AG08396 (cell line): ENCODE results near the gene NALCN.

Experiments used
- DNase-seq: peaks from one replicate; pipeline ENCODE4 v3.0.0; 2012; ENCODE audit warnings: low spot score, mixed read lengths

NALCN gene

DNA sequence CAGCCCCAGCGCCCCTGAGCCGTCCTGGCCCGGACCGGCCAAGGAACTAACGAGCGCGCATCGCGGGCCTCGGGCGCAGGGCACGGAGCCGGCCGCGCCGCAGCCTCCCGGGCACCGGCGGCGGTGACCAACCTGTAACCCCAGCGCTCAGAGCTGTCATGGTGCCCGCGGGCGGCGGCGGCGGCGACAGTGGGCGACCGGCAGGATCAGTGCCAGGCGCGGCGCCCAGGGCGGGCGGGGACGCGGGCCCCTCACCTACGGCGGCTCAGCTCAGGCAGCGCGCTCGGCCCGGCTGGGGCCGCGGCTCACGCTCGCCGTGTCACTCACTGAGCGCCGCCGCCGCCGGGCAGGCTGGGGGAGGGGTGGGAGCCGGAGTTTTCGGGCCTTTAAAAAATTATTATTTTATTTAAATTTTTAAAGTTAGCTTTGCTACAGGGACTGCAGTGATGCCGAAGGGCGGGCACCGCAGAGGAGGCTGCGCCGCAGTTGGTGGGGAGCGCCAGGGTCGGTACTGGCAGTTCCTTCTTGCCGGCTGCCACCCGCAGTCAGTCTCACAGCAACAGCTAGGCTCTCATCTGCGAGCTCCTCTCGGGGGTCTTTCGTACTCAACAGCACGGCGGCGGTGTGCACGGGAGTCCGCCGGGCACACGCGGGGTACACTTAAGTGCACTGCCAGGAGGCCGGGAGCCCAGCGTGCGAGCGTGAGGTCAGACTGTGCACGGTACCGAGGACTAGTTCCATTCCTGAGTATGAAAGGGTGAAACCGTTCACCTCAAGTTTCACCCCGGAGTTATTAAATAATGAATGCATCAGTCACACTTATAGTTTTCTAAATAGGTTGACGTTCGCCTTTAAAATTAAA, at the start of gene NALCN:
Gene NALCN (minus strand): TSS at position 328 of the 862 bp plus-strand sequence. CDS start 17,382 bp downstream, outside the sequence.
- DNase-seq = peak; percentile 66

DNA sequence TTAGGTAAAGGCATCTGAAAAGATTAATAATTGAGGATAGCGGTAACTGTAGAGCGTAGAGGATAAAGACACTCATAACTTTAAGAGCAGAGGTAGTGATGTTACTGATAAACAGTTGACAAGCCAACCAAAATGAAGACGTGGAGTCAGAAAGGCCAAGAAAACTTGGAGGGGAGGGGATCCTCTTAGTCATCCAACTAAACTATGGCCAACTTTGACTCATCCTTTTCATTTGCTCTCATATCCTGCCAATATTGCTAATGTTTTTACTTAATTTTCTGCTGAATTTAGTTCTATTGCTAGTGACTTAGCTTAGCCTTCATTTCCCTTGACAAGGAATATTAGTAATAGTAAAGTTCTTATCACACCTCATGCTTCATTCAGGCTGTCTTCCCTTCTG, 49.6 kb upstream of the NALCN start:
- DNase-seq = no peak

DNA sequence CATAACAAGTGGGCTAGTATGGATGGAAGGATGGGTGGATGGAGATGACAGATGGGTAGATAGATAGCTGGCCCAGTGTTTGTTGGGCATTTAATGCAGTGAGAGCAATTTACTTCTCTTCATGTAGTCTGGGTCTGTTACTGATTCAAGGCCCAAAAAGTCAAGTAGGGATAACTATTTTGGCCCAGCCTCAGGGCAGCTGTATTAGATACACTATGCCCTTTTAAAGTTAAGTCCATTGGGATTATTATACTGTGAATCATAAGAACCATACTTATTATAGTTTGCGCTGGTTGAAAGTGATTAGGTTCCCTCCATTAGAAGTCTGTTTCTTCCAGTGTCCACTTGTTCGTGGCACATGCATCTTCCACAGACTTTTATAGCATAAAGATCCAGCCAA, 40.9 kb upstream of the NALCN start:
- no peak for DNase-seq

DNA sequence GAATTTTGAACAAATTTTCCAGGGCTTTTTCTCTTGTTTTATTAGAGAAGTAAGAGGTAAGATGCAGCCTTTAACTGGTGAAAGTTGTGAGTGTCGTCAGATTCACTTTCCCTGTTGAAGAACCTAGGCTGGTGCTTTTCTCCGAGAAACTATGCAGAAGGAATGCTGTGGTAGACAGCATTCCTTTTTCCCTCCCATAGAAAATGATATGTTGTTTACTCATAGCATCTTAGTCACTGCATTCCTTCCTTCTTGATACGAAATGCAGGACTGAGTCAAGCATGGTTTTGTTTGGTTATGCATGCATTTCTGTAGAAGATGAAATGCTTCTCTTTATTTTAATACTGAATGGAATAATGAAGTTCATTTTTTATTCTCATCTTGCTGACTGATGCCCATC, 39.6 kb upstream of the NALCN start:
- DNase-seq = peak; percentile 74

DNA sequence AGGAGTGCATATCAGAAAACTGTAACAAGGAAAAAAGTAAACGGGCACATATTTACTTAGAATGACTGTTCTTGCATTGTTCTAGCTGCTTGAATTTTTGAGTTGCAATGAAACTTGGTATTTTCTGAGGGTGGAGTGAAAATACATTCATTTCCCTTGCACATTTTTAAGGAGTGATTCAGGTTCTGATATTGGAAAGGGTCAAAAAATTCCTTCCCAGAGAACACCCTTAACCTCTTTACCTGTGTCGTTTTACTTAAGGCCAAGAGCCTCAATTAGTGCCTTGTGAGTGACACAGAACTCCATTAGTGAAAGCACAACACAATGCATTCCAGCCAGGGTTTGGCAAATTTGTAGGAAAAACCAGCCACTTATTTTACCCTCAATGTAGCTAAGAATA, 38.5 kb upstream of the NALCN start:
- no peak for DNase-seq

DNA sequence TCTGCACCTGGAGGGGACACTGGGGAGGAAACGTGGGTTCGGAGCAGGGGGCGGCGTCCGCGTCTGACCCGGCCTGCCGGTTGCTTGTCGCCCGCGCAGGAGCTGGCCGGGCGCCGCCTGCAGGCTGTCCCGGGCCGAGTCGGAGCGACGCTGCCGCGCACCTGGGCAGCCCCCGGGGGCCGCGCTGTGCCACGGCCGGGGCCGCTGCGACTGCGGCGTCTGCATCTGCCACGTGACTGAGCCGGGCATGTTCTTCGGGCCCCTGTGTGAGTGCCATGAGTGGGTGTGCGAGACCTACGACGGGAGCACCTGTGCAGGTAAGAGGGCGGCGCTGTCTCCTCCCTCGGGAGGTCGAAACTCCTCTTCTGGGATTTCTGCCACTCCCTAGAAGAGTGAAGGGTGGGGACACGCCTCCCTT, 37.5 kb upstream of the NALCN start:
- no peak for DNase-seq

DNA sequence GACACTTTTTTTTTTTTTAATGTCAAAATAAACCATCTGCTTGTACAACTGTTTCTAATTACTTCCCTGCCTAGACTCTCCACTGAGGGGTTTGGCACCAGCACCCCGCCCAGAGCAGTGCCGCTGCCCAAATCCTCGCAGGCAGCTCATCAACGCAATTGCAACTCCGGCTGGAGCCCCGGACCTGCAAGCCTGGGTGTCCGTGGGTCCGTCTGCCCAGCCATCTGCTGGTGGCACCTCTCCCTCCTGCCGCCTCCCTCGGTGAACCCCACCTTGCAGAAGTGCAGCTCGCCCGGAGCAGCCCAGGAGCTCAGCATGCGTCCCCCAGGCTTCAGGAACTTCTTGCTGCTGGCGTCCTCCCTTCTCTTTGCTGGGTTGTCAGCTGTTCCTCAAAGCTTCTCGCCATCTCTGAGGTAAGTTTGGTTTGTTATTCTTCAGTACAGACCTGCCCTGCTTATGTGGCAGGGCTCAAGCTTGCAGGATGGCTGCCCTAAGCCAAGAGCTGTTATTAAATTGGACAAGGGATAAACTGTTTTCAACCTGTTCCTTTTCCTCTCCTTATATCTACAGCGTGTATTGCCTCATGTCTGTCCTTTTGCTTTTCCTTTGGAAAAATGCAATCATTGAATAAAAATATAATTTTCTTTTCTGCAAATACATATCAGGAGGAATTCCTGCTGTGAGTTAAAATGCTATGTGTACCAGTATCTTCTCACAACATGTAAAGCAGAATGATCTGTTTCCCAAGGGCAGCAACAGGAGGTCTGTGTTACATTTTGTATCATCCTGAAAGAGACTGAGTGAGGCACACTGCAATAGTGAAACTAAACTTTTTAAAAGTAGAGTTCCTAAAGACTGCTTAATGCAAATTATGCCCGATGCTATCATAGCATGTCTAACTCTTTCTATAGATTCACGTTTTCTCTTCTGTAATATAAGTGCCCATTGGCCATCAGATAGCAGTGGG, 36.5 kb upstream of the NALCN start, which contains the start of gene ITGBL1:
Gene ITGBL1 (plus strand): TSS at position 157 of the 967 bp plus-strand sequence. CDS start 159 bp downstream, at position 316.
- DNase-seq = no peak

DNA sequence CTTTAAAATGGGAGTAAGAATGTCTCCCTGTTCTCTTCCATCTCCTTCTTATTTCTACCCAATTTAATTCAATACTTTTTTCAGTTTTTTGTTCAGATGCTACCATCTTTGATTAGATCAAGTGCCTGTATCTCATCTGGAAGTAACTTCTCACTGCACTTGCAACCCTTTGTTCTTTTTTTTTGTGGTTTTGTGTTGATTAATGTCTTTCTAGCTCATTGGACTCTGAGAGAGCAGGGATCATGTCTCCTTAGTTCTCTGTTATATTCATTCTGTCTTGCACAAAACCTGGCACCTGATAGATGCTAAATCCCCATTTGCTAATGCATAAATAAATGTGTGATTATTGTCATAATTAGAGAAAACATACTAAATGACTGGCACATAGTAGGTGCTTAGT, 35.3 kb upstream of the NALCN start:
- no peak for DNase-seq

DNA sequence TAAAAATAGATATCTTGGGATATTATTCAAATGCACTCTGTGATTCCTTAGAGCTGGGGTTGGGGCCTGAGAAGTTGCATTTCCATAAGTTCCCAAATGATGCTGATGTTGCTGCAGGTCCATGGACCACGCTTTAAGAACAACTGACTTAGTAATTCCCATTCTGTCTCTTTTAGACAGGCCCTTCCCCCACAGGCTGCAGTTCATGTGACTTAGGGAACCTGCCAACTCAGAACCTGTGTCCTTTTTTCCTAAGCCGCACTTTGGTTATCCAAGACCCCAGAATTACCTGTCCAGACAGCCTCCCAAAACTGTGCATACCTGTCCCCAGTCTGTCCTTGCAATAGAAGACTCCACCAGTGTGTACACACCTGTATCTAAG, 34.4 kb upstream of the NALCN start:
- no peak for DNase-seq

DNA sequence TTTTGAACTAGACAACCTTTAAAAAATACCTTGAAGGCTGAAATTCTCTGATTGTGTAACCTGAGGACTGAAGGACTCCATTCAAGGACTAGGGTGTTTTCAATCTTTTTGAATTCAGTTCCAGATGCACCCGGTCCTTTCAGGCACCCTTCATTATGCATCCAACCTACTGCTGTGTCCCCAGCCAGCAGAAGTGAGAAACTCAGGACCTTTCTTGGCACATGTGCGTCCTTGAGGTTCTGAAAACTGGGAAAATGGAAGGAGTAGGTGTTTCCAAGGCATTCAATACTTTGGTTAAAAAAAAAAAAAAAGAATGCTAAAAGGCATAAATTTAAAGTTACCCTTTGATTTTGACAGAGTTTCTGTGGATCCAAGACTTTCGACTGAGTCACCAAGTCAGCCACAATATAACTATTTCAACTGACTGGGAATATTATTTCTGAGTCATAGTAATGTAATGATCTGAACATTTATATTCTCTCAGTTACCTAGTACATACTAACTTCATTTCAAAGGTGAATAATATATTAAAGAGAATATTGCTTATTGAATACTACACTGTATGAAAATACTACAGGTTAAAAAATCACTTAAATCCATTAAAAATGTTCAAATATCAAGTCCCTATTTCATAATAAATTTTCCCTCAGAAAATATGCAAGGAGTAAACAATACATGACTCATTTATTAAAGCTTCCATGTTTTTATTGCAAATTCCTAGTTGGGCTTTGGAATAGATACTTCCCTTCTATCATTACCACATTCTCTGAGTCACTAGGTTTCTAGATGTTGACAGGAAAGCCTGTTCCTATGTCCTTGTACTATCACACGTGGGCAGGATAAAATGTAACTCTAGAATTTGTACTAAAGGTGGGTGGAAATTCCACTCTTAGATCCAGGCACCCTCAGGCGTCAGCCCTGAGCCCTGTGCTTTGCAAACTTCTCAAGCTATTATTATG, 33.8 kb upstream of the NALCN start:
- peak; percentile 51 for DNase-seq

DNA sequence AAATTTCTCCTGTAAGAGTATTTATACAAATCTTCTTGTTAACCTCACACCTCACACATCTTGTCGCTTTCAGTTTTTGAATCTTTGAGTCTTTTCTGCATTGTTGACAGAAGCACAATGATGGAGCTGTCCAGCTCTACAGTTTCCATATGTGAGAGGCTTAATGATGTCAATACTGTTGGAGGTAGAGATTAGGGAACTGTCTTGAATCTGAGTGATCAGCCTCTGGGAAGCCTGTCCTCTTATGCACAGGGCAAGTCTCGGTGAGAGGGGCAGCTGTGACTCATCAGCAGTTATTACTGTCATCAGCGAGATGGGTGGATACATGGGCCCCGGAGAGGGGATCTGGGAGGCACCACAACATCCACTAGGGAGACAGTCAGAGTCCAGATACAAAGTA, 31.5 kb upstream of the NALCN start:
- no peak for DNase-seq

DNA sequence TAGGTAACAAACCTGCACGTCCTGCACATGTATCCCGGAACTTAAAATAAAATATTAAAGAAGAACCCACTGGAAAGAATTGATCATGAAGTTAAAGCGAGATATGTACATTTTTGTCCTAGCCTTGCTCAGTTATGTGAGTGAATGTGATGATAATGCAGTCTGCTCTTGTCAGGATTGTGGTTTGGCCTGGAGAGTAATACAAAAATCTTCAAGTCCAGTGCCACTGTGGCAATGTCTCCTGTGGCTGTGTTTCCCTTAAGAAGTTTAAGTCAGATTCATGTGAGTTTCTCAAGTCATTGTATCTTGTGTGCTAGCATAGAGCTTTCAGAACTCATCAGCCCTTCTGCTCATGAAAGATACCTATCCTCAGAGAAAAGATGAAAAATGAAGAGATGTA, 18.2 kb upstream of the NALCN start:
- no peak for DNase-seq

DNA sequence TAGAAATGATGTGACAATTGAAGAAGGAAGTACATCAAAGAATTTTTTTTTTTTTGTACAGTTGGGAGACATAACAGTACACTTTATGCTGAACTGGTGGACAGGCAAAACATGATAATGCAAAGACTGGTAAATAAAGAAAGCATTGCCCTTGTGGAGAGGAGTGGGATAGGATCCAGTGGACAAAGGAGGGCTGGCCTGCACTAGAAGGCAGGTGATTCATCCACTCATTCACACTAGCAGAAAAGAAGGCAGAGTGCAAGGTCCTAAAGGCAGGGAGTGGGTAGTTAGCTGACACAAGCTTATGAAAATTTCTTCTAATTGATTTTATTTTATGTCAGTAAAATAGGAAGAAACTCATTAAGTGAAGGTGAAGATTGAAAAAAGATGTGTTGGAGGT, 17.6 kb upstream of the NALCN start:
- no peak for DNase-seq

DNA sequence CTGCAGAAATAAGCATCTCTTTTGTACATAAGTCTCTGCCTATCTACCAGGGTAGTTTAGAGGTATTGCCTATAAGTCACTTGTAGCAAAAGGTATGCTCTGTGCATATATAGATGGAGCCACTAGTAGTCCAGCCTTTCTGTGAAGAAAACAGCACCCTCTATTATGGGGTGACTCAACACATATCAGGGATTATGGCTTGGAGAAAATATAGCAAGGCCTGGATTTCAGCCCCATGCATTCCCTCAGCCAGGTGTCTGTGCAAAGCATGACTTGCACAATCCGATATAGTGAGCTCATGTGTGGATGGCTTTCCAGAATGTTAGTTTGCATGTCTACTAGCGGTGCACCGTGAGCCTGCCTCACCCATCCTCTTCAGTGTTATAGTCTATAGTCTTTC, 13.4 kb upstream of the NALCN start:
- no peak for DNase-seq

DNA sequence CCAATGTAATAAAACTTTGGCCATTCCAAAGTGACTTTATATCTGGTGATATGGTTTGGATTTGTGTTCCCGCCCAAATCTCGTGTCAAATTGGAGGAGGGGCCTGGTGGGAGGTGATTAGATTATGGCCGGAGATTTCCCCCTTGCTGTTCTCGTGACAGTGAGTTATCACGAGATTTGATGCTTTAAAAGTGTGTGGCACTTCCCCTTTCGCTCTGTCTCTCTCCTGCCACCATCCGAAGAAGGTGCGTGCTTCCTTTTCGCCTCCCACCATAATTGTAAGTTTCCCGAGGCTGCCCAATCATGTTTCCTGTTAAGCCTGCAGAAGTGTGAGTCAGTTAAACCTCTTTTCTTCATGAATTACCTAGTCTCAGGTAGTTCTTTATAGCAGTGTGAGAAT, 9.3 kb upstream of the NALCN start:
- DNase-seq = no peak

DNA sequence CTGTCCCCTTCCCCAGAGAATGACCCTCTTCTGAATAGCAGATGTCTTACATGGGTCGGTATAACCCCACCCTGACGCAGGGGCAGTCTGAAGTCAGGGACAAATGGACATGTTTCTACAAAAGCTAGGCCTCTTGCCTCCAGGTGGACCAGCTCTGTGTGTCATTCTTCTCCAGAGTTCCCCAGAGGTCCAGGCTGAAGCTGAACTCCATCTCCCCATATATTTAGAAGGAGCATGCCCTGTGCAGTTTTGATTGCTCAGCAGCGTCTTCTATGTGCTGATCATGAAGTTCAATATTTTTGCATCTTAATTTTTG, 8.8 kb upstream of the NALCN start:
- DNase-seq = no peak

DNA sequence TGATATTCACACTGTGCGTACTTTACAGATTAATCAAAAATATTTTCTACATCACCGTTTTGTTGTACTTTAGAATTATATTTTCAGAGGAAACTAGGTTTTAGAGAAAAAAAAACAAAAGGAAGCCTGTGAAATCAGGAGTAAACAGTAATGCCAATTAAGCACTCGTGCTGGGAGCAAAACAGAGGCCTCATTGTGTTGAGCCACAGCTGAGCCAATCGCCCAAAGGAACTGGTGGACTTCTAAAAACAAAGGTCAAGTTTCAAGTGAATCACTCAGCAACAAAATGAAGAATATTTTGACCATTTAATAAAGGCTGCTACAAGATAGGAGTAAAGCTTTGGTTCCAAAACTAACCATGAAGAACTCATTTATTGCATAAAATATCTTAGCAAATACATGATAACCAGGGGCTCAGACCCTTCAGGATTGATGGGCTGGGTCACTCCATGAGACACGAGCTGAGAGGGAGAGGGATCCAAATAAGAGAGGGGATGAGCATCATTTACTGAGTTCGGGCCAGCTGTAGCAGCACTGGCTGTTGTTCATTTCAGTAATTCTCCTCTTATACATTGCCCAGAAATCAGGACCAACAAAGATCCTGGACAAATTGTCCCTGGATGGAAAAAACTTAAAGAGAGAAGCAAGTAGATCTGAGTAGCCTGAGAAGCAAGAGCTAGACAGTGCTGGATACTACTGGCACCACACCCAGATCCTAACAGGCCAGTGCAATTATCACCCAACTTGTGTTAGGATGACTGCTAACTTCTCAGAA, 8.3 kb upstream of the NALCN start:
- no peak for DNase-seq

DNA sequence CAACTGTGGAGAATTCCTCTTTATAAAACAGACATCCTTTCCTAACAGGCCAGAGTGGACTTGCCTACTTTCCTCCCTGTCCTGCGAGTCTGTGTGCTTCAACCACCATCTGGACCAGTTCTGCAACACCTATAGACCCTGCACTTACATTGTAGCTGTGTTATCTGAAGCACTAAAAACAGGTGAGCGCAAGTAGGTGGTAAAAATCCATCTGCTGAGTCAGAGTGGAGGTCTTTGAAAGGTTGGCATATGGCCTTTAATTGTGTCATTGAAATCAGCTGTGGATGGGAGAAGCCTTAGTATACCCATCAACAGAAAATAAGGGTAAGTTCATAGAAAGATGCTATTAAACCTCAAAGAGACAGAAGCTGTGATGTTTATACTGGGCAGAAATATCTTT, 7.6 kb upstream of the NALCN start:
- DNase-seq = no peak

DNA sequence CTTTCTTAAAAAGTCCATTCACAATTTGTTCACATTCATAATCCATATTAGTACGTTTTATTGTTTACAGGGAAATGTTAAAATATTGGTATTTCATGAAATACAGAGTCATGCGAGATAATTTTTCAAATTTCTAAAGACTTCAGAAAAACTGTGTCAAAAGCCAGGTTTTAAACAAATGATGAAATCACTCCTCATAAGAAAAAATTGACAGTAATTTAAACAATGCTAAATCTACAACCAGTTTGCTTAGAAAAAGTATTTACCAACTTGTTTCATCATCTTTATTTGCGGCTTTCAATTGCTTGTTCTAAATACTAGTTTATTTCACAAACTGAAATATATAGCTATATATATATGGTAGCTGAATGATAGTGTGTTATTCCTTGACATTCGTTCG, 1.2 kb upstream of the NALCN start:
- no peak for DNase-seq

DNA sequence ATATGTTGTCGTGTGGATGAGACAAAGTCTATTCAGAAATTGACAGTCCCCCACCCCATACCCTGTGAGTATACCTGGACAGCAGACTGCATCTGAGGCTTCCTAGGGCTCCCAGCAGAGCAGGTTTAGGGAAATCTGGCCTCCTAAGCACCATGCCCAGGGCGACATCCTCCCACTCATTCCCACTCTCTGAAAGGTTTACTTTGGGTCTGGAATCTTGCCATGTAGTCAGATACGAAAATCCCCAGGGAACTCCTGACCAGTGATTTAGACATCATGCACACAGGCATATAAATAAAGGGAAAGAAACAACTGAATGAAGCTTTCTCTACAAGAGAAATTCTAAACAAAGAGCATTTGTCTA, 717 bp upstream of the NALCN start:
- peak; percentile 21 for DNase-seq
